ENCODE data around the gene CIB1.

CIB1 gene

GRCh38 chr15:90205050-90205848, 28.5 kb downstream of the CIB1 start:
- no peak for DNase-seq
- Histone ChIP-seq H3K4me3 (no peak overlapping the region), H3K9me3 (no peaks in the 10 kb centered on the region), H3K4me1 (peaks cover 0 to 55% (median 43%) of the 10 kb centered on the region in 4 donors), H3K27ac (no peak overlapping the region), H3K36me3 (peaks cover 0 to 33% (median 0%) of the 10 kb centered on the region in 3 donors), H3K27me3 (no peaks in the 10 kb centered on the region)
- TF ChIP-seq CTCF (IDR thresholded peaks at IDR 0.05): no peak
- intact Hi-C loops (cut with DNase I; ENCODE audit: low total_unique reads): no loop called here

GRCh38 chr15:90203922-90204321, 29.8 kb downstream of the CIB1 start:
- peaks cover 0 to 55% (median 43%) of the 10 kb centered on the region in 4 donors for H3K4me1 ChIP-seq
- peaks cover 0 to 24% (median 0%) of the 10 kb centered on the region in 3 donors for H3K36me3 ChIP-seq
- TF ChIP-seq CTCF (IDR thresholded peaks at IDR 0.05): no peak
- H3K9me3 ChIP-seq: no peaks in the 10 kb centered on the region
- peak; percentile 65 to 91 for DNase-seq
- H3K4me3 ChIP-seq: no peak overlapping the region
- no peak overlapping the region for H3K27ac ChIP-seq
- no peaks in the 10 kb centered on the region for H3K27me3 ChIP-seq
- intact Hi-C loops (cut with DNase I; ENCODE audit: low total_unique reads): loop anchor here (5.0 kb wide), 1 partner anchor 42 kb away; no protein-coding TSS in a partner anchor

GRCh38 chr15:90203473-90203872, 30.3 kb downstream of the CIB1 start:
- DNase-seq: no peak
- H3K9me3 ChIP-seq: no peaks in the 10 kb centered on the region
- H3K27ac ChIP-seq: no peak overlapping the region
- no peaks in the 10 kb centered on the region for H3K27me3 ChIP-seq
- H3K36me3 ChIP-seq: peaks cover 0 to 24% (median 0%) of the 10 kb centered on the region in 3 donors
- intact Hi-C loops (cut with DNase I; ENCODE audit: low total_unique reads): loop anchor here (5.0 kb wide), 1 partner anchor 41 kb away; no protein-coding TSS in a partner anchor
- H3K4me3 ChIP-seq: no peak overlapping the region
- TF ChIP-seq CTCF (IDR thresholded peaks at IDR 0.05): no peak
- peaks cover 0 to 55% (median 43%) of the 10 kb centered on the region in 4 donors for H3K4me1 ChIP-seq

GRCh38 chr15:90202929-90203328, 30.8 kb downstream of the CIB1 start:
- no peaks in the 10 kb centered on the region for H3K9me3 ChIP-seq
- H3K4me3 ChIP-seq: no peak overlapping the region
- H3K4me1 ChIP-seq: peaks cover 0 to 55% (median 43%) of the 10 kb centered on the region in 4 donors
- intact Hi-C loops (cut with DNase I; ENCODE audit: low total_unique reads): loop anchor here (5.0 kb wide), 1 partner anchor 41 kb away; no protein-coding TSS in a partner anchor
- DNase-seq: no peak
- H3K27me3 ChIP-seq: no peaks in the 10 kb centered on the region
- H3K27ac ChIP-seq: no peak overlapping the region
- TF ChIP-seq CTCF (IDR thresholded peaks at IDR 0.05): no peak
- peaks cover 0 to 24% (median 0%) of the 10 kb centered on the region in 3 donors for H3K36me3 ChIP-seq

- Histone ChIP-seq H3K9me3 (no peaks in the 10 kb centered on the region), H3K4me1 (peaks cover 0 to 55% (median 43%) of the 10 kb centered on the region in 4 donors), H3K4me3 (peak overlapping the region; percentile 71 to 96), H3K27ac (peak overlapping the region; percentile 74 to 84), H3K36me3 (peaks cover 0 to 17% (median 0%) of the 10 kb centered on the region in 3 donors), H3K27me3 (no peaks in the 10 kb centered on the region)
- DNase-seq: no peak
- TF ChIP-seq CTCF (IDR thresholded peaks at IDR 0.05): no peak
- intact Hi-C loops (cut with DNase I; ENCODE audit: low total_unique reads): loop anchor here (5.0 kb wide), 1 partner anchor 40 kb away; no protein-coding TSS in a partner anchor
Measured at GRCh38 chr15:90201944-90202375, 31.8 kb downstream of the CIB1 start.

Data from tibial artery (tissue), 4 donors.